ENCODE data around the gene SLC9A9. TPM values are rescaled to one million over a fixed set of nuclear protein-coding genes. Genes with fewer than 3 reads are reported as not detected.

The SLC9A9 gene
- polyA plus RNA-seq, 1 donor (not counting 4 experiments of a cell fraction or from before 2014, with no cell fraction given), result 5.2 TPM

DNA sequence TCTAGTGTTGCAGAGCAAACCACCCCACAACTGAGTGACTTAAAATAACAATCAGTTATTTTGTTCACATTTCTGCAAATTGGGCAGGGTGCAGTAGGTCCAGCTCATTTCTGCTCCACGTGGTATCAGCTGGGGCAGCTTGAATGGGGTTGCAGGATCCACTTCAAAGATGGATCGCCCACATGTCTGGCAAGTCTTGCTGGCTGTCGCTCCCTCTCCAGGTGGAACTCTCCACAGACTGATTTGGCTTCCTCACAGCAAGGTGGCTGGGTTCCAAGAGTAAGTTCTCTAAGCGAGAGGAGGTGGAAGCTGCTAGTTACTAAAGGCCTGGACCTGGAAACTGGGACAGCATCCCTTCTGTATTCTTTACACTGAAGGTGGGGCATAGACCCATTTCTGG lies 213.3 kb downstream of the SLC9A9 start:
- Histone ChIP-seq H3K4me1 (ENCODE audit: control insufficient read depth, extremely low read depth, insufficient read depth, low read length) (no peaks in the 10 kb centered on the region), H3K36me3 (ENCODE audit: control insufficient read depth in 2 of 2, extremely low read depth in 1 of 2, insufficient read depth in 2 of 2, low read length in 2 of 2) (no peaks in the 10 kb centered on the region)

DNA sequence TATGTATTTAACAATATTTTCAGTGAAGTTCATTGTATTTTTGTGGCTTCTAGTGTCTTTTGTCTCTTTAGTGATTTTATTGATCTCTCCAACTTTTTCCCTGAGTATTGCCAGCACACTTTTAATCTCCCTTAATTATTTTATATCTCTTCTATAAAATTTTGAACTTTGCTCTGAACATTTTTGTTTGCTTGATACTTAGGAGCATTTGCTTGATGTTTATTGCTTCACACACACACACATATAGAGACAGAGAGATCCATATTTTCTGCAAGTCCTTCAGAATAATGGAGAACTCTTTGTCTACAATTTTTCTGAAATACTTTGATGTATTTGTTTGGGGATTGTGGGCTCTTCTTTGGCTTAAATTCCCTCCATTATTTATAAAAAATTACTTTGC lies 213.8 kb downstream of the SLC9A9 start:
- no peak overlapping the region for H3K9ac ChIP-seq (ENCODE audit: control insufficient read depth, extremely low read depth, insufficient read depth, low read length)
- no peak overlapping the region for H3K4me3 ChIP-seq (ENCODE audit: control insufficient read depth in 2 of 3, extremely low read depth in 1 of 3, insufficient read depth in 2 of 3, low read depth in 1 of 3, low read length in 3 of 3)
- no peaks in the 10 kb centered on the region for H4K20me1 ChIP-seq (ENCODE audit: control insufficient read depth, extremely low read depth, insufficient read depth, low read length)
- H3K4me1 ChIP-seq (ENCODE audit: control insufficient read depth, extremely low read depth, insufficient read depth, low read length), result no peaks in the 10 kb centered on the region
- no peaks in the 10 kb centered on the region for H3K9me3 ChIP-seq (ENCODE audit: control insufficient read depth, low read depth, low read length)
- dilution Hi-C loops (cut with MboI; ENCODE audit: extremely low pct_ligation_motif_present, low sequenced_read_pairs), result no loop called here
- FAIRE-seq (no peak), DNase-seq (ENCODE audit: low read depth, low spot score) (no peak)
- H2AFZ ChIP-seq (ENCODE audit: control insufficient read depth, low read length), result no peak overlapping the region
- H3K79me2 ChIP-seq (ENCODE audit: control insufficient read depth, insufficient read depth, low read length), result no peaks in the 10 kb centered on the region
- H3K36me3 ChIP-seq (ENCODE audit: control insufficient read depth in 2 of 2, extremely low read depth in 1 of 2, insufficient read depth in 2 of 2, low read length in 2 of 2), result no peaks in the 10 kb centered on the region
- H3K4me2 ChIP-seq (ENCODE audit: control insufficient read depth, extremely low read depth, insufficient read depth, low read depth, low read length), result no peak overlapping the region
- no peak for TF ChIP-seq EZH2 (IDR thresholded peaks at IDR 0.05; ENCODE audit: low read length)
- TF ChIP-seq, protein P1, sequence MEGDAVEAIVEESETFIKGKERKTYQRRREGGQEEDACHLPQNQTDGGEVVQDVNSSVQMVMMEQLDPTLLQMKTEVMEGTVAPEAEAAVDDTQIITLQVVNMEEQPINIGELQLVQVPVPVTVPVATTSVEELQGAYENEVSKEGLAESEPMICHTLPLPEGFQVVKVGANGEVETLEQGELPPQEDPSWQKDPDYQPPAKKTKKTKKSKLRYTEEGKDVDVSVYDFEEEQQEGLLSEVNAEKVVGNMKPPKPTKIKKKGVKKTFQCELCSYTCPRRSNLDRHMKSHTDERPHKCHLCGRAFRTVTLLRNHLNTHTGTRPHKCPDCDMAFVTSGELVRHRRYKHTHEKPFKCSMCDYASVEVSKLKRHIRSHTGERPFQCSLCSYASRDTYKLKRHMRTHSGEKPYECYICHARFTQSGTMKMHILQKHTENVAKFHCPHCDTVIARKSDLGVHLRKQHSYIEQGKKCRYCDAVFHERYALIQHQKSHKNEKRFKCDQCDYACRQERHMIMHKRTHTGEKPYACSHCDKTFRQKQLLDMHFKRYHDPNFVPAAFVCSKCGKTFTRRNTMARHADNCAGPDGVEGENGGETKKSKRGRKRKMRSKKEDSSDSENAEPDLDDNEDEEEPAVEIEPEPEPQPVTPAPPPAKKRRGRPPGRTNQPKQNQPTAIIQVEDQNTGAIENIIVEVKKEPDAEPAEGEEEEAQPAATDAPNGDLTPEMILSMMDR (optimal IDR thresholded peaks at IDR 0.05 in 1 of 3, IDR thresholded peaks at IDR 0.05 in 1 of 3, conservative IDR thresholded peaks at IDR 0.05 in 1 of 3; ENCODE audit: extremely low read depth in 1 of 3, insufficient read depth in 2 of 3, low read length in 3 of 3), result no peak
- no peaks in the 10 kb centered on the region for H3K9me1 ChIP-seq (ENCODE audit: control insufficient read depth, extremely low read depth, insufficient read depth, low read length)
- H3K27ac ChIP-seq (ENCODE audit: control insufficient read depth, insufficient read depth, low read length), result no peak overlapping the region
- no peaks in the 10 kb centered on the region for H3K27me3 ChIP-seq (ENCODE audit: control insufficient read depth, extremely low read depth, insufficient read depth, low read length)

More for the DNA sequence above, 213.3 kb downstream of the SLC9A9 start:
- FAIRE-seq (no peak), DNase-seq (ENCODE audit: low read depth, low spot score) (no peak)
- Histone ChIP-seq H3K9me3 (ENCODE audit: control insufficient read depth, low read depth, low read length) (no peaks in the 10 kb centered on the region), H3K4me3 (ENCODE audit: control insufficient read depth in 2 of 3, extremely low read depth in 1 of 3, insufficient read depth in 2 of 3, low read depth in 1 of 3, low read length in 3 of 3) (no peak overlapping the region), H3K9ac (ENCODE audit: control insufficient read depth, extremely low read depth, insufficient read depth, low read length) (no peak overlapping the region), H3K27me3 (ENCODE audit: control insufficient read depth, extremely low read depth, insufficient read depth, low read length) (no peaks in the 10 kb centered on the region), H3K79me2 (ENCODE audit: control insufficient read depth, insufficient read depth, low read length) (no peaks in the 10 kb centered on the region), H3K27ac (ENCODE audit: control insufficient read depth, insufficient read depth, low read length) (no peak overlapping the region), H3K4me2 (ENCODE audit: control insufficient read depth, extremely low read depth, insufficient read depth, low read depth, low read length) (no peak overlapping the region), H3K9me1 (ENCODE audit: control insufficient read depth, extremely low read depth, insufficient read depth, low read length) (no peaks in the 10 kb centered on the region), H2AFZ (ENCODE audit: control insufficient read depth, low read length) (no peak overlapping the region), H4K20me1 (ENCODE audit: control insufficient read depth, extremely low read depth, insufficient read depth, low read length) (no peaks in the 10 kb centered on the region)
- TF ChIP-seq EZH2 (IDR thresholded peaks at IDR 0.05; ENCODE audit: low read length), result no peak
- TF ChIP-seq, protein P1 (optimal IDR thresholded peaks at IDR 0.05 in 1 of 3, IDR thresholded peaks at IDR 0.05 in 1 of 3, conservative IDR thresholded peaks at IDR 0.05 in 1 of 3; ENCODE audit: extremely low read depth in 1 of 3, insufficient read depth in 2 of 3, low read length in 3 of 3), result no peak
- dilution Hi-C loops (cut with MboI; ENCODE audit: extremely low pct_ligation_motif_present, low sequenced_read_pairs), result no loop called here

Data from keratinocyte (primary cell).